Omental fat pad (tissue), 4 donors: Measurements from ENCODE around the gene RING1. TPM values are rescaled to one million over a fixed set of nuclear protein-coding genes. Genes with fewer than 3 reads are reported as not detected.

Source experiments
- ATAC-seq: fragments of 150-250 bp; one replicate; pipeline ENCODE4 v1.9.1; 2016; ENCODE audit warnings: mild to moderate bottlenecking, moderate library complexity; ENCODE audit not compliant: low FRiP score
- DNase-seq: peaks from one replicate; pipeline ENCODE4 v3.0.0-alpha.2; 2019; ENCODE audit warnings: low spot score
- small RNA-seq: library from RNA; depleted of rRNA; stranded (forward); fragments of <200 nt; gene quantifications from one replicate; pipeline ENCODE3, GENCODE V24; 2016
- total RNA-seq, 4 donors: library from RNA; depleted of rRNA; stranded (reverse); fragments of >200 nt; gene quantifications; one replicate each; pipeline ENCODE4 v1.1.0, GENCODE V29; 2016
- TF ChIP-seq, protein P1 (sequence below), 3 donors: fragments of 450-650 bp; IDR thresholded peaks; one replicate each; pipeline ENCODE4 v1.5.1; 2016 to 2017; ENCODE audit warnings: antibody characterized with exemption in 3 of 3, mild to moderate bottlenecking in 3 of 3, moderate library complexity in 2 of 3

RING1 gene
- total RNA-seq, 4 donors from 2014 or later, result 13.1 to 20.1 (median 15.7) TPM

- DNase-seq (no peak), ATAC-seq (no peak)
- TF ChIP-seq, protein P1, sequence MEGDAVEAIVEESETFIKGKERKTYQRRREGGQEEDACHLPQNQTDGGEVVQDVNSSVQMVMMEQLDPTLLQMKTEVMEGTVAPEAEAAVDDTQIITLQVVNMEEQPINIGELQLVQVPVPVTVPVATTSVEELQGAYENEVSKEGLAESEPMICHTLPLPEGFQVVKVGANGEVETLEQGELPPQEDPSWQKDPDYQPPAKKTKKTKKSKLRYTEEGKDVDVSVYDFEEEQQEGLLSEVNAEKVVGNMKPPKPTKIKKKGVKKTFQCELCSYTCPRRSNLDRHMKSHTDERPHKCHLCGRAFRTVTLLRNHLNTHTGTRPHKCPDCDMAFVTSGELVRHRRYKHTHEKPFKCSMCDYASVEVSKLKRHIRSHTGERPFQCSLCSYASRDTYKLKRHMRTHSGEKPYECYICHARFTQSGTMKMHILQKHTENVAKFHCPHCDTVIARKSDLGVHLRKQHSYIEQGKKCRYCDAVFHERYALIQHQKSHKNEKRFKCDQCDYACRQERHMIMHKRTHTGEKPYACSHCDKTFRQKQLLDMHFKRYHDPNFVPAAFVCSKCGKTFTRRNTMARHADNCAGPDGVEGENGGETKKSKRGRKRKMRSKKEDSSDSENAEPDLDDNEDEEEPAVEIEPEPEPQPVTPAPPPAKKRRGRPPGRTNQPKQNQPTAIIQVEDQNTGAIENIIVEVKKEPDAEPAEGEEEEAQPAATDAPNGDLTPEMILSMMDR (IDR thresholded peaks at IDR 0.05), result no peak
Measured at GRCh38 chr6:33249732-33250630, 41.7 kb downstream of the RING1 start.

DNA sequence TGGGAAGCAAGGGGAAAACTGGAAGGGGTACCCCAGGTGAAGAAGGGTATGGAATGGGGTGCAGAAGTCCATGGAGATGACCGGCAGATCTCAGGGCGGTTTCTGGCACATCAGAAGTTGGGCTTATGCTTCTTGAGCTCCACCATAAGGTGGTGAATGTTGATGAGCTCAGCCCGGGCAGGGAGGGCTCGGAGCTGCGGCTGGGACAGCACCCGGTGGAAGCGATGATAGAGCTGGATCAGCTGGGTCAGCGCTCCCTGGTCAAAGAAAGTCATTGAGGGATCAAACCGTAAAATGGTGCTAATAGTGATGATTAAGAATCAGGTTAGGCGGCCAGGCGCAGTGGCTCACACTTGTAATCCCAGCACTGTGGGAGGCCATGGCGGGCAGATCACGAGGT, 42.4 kb downstream of the RING1 start:
- DNase-seq (no peak), ATAC-seq (no peak)
- TF ChIP-seq, protein P1 (IDR thresholded peaks at IDR 0.05), result no peak

DNA sequence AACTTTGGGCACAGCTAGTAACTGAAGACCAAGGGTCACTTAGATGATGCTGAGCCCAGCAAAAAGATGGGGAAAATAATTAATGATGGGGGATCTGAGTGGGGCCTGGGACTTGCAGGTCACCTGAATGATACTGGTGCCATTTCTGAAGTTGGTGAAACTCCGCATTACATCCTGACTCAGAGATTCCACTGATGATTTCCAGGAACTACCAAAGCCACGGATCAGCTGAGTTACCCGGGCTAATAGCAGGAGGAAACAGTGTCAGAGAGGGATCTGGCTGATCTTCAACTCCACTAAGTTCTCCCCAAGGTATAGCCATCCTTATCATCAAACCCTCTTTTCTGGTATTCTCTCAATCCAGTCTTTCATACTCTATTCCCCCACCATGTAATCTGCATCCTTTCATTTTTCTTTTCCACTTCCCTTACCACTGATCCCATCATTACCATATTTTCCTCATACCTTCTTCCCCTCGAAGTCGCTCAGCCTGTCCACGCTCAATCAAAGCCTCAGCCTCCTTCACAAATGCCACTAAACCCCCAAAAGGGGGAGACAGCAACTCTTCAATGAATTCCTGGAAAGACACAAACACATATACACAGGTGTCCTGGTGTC, 43.2 kb downstream of the RING1 start:
- DNase-seq, result no peak
- TF ChIP-seq, protein P1 (IDR thresholded peaks at IDR 0.05), result no peak
- no peak for ATAC-seq

DNA sequence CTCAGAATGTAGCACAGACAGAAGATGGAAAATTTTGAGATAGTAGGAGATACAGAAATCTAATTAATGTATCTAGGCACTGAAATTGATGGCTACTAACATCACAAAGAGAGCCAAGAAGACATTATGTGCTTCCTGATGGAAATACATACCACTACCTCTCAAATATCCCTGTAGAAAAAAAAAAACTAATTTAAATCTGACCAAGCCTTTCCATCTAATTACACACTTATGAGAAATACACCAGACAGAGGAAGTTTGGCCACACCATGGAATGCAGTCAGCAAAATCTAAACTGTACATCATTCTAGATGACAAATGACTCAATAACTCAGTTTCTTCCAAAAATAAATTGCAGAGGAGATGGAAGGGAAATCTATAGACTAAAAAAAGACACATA, 44.5 kb downstream of the RING1 start:
- TF ChIP-seq, protein P1 (IDR thresholded peaks at IDR 0.05), result no peak
- ATAC-seq (no peak), DNase-seq (no peak)

DNA sequence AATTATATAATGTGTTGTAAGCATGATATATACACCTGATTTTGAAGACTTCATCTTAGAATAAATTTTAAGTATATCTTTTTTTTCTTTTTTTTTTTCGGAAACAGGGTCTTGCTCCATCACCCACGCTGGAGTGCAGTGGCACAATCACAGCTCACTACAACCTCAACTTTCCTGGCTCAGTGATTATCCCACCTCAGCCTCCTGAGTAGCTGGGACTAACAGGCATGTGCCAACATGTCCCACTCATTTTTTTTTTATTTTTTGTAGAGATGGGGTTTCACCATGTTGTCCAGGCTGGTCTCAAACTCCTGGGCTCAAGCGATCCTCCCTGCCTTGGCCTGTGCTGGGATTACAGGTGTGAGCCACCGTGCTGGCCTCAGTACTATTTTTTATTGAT, 46.3 kb downstream of the RING1 start:
- TF ChIP-seq, protein P1 (IDR thresholded peaks at IDR 0.05), result no peak

GRCh38 chr6:33259032-33259431, 50.7 kb downstream of the RING1 start:
- TF ChIP-seq, protein P1 (IDR thresholded peaks at IDR 0.05), result no peak
- no peak for DNase-seq
- no peak for ATAC-seq

More for the DNA sequence above, 46.3 kb downstream of the RING1 start:
- DNase-seq (no peak), ATAC-seq (no peak)

Small RNA genes lying within 50 kb of the gene (small RNA-seq; reads per million reads assigned to genes)
- 0.90 reads per million for gene MIR219A1
- 0.39 reads per million for gene RNY4P10

Other genes starting within 250 kb of the RING1 start
- gene BRD2, start 239.9 kb upstream of the RING1 start, total RNA-seq, result 100 to 1,000 TPM; 133 to 257 (median 154) TPM
- 10 to 100 TPM in 2 of 4 donors, 1 to 10 TPM in 2; 1.0 to 20.8 (median 6.8) TPM for gene HLA-DOA, start 198.9 kb upstream of the RING1 start, total RNA-seq
- 100 to 1,000 TPM in 3 of 4 donors, 10 to 100 TPM in 1; 20.4 to 211 (median 137) TPM for gene HLA-DPA1, start 134.9 kb upstream of the RING1 start, total RNA-seq
- gene HLA-DPB1, start 132.5 kb upstream of the RING1 start, total RNA-seq, result 100 to 1,000 TPM in 3 of 4 donors, 10 to 100 TPM in 1; 29.2 to 120 (median 101) TPM
- 1 to 10 TPM in 1 of 4 donors, under 1 TPM in 3; 0.13 to 1.3 (median 0.53) TPM for gene COL11A2, start 16.0 kb upstream of the RING1 start, total RNA-seq
- 10 to 100 TPM; 19.9 to 35.9 (median 22.7) TPM for gene RXRB, start 7.8 kb upstream of the RING1 start, total RNA-seq
- gene SLC39A7, start 7.6 kb upstream of the RING1 start, total RNA-seq, result 10 to 100 TPM; 57.5 to 82.8 (median 70.1) TPM
- 10 to 100 TPM in 2 of 4 donors, 1 to 10 TPM in 2; 6.9 to 13.6 (median 11.0) TPM for gene HSD17B8, start 3.8 kb upstream of the RING1 start, total RNA-seq
- 10 to 100 TPM; 20.2 to 54.5 (median 34.3) TPM for gene VPS52, start 63.4 kb downstream of the RING1 start, total RNA-seq
- 1,000 to 10,000 TPM; 2,708 to 4,129 (median 3,024) TPM for gene RPS18, start 63.6 kb downstream of the RING1 start, total RNA-seq
- 10 to 100 TPM in 1 of 4 donors, 1 to 10 TPM in 3; 6.7 to 15.9 (median 7.9) TPM for gene B3GALT4, start 68.6 kb downstream of the RING1 start, total RNA-seq
- gene WDR46, start 80.7 kb downstream of the RING1 start, total RNA-seq, result 100 to 1,000 TPM in 1 of 4 donors, 10 to 100 TPM in 3; 49.7 to 103 (median 54.3) TPM
- 10 to 100 TPM; 16.0 to 30.8 (median 23.1) TPM for gene PFDN6, start 81.1 kb downstream of the RING1 start, total RNA-seq
- gene RGL2, start 90.4 kb downstream of the RING1 start, total RNA-seq, result 10 to 100 TPM; 28.7 to 81.2 (median 41.7) TPM
- gene TAPBP, start 105.6 kb downstream of the RING1 start, total RNA-seq, result 10 to 100 TPM; 50.2 to 90.5 (median 69.1) TPM
- 10 to 100 TPM; 10.7 to 15.3 (median 11.6) TPM for gene ZBTB22, start 109.2 kb downstream of the RING1 start, total RNA-seq
- 10 to 100 TPM; 33.4 to 65.2 (median 42.5) TPM for gene DAXX, start 114.5 kb downstream of the RING1 start, total RNA-seq
- gene KIFC1, start 183.3 kb downstream of the RING1 start, total RNA-seq, result 10 to 100 TPM in 1 of 4 donors, 1 to 10 TPM in 1, under 1 TPM in 2; 0.25 to 10.8 (median 3.1) TPM
- gene PHF1, start 202.5 kb downstream of the RING1 start, total RNA-seq, result 10 to 100 TPM; 40.8 to 56.5 (median 48.9) TPM
- 100 to 1,000 TPM in 2 of 4 donors, 10 to 100 TPM in 2; 57.1 to 107 (median 98.1) TPM for gene CUTA, start 209.6 kb downstream of the RING1 start, total RNA-seq
- 10 to 100 TPM in 3 of 4 donors, 1 to 10 TPM in 1; 8.8 to 12.3 (median 10.3) TPM for gene SYNGAP1, start 211.6 kb downstream of the RING1 start, total RNA-seq
- 1 to 10 TPM; 1.4 to 8.6 (median 5.7) TPM for gene ZBTB9, start 246.1 kb downstream of the RING1 start, total RNA-seq